ENCODE data around the gene ANP32D.
"Not testable (repeated sequence)": the region's sequence is repeated elsewhere in the genome, so short reads cannot be mapped to it uniquely, and the experiment has no call there.

Gene ANP32D

DNA sequence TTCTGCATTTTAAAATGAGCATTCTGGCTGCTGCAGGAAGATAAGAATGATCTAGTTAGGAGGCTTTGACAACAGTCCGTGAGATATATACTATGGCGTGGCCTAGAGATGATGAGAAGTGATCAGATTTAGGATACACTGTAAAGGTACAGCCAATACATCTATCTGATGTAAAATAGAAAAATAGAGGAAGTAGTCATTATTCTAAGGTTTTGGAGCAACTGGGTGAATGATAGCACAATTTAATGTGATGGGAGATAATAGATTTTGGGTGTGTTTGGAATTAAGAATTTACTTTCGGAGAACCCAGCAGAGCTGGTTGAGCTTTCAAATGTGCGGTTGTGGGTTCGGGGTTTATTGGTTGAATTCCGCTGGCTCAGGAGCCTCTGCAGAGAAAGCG, at the start of gene ANP32D:
Gene ANP32D, plus strand, starts transcription at position 301 of the 400 bp plus-strand sequence. CDS start 106 bp downstream, outside the sequence.
- no peak for DNase-seq (ENCODE audit: low read depth)

DNA sequence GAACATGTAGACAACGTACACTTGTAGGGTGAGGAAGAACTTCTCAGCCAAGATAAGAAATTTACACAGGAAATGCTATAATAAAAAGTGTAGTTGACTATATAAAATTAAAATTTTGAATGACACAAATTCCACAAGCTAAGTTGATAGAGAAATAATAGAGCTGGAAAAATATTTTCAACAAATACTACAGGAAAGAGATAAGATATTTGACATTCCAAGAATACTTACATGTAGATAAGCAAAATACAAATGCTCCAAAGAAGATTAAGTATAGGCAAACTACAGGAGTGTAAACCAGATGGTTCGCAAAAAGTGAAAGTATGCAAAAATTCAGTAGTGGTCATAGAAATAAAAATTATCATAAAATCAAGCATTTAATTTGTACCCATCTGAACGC, 49.2 kb upstream of the ANP32D start:
- no peak for DNase-seq (ENCODE audit: low read depth)

DNA sequence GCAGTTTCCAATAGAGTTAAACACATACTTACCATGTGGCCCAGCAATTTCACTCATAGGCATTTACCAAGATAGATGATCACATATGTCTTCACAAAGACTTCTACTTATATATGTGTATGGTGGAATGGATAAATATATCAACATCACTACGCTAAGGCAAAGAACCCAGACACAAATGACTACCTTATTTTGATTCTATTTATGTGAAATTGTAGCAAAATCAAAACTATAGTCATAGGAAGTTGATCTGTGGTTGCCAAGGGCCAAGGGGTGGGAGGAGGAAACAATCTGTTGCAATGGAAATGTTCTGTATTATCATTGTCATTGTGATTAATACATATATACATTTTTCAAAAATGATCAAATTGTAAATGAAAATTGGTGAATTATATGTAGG, 47.7 kb upstream of the ANP32D start:
- DNase-seq (ENCODE audit: low read depth): no peak

DNA sequence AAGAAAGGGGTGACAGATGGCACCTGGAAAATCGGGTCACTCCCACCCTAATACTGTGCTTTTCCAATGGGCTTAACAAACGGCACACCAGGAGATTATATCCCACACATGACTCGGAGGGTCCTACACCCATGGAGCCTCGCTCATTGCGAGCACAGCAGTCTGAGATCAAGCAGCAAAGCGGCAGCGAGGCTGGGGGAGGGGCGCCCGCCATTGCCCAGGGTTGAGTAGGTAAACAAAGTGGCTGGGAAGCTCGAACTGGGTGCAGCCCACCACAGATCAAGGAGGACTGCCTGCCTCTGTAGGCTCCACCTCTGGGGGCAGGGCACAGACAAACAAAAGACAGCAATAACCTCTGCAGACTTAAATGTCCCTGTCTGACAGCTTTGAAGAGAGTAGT, 38.3 kb upstream of the ANP32D start:
- DNase-seq (ENCODE audit: low read depth): not testable (repeated sequence)

DNA sequence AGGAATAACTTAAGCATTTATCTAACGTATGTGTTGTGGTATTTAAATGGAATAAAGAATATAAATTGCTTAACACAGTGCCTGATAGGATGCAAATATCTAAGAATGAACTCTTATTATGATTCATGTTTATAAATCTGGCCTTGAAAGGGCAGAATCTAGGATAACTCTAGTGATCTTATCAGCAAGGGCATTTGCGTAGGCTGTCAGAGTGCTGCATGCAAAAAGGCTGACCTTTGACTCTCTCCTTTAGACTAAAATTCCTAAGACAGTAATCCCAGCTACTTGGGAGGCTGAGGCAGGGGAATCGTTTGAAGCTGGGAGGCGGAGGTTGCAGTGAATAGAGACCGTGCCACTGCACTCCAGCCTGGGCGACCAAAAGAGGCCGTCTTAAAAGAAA, 31.3 kb upstream of the ANP32D start:
- no peak for DNase-seq (ENCODE audit: low read depth)

DNA sequence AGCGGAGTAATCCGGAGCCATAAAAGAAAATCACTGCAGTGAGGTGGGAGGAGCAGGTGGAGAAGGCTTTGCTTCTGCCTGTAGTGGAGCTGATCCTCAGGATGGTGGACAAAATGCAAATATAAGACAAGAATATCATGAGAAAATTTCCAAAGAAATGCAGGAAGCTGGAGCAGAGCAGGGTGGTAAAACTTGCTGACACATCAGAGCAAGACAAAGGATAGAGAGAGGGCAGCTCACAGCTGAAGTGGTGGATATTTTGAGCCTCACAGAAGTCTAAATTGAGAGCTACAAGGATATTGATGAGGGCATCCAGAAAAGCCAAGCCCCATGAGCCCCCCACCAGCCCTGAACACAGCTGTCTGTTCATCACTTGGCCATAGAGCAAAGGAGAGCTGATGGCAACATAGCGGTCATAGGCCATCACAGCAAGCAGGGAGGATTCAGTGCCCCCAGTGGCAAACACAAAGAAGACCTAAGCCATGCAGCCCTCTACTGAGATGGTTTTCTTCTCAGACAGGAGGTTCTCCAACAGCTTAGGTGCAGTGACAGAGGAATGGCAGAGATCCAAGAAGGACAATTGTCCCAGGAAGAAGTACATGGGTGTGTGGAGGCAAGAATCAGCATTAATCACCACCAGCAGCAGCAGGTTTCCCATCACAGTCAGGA, 30.0 kb upstream of the ANP32D start:
- no peak for DNase-seq (ENCODE audit: low read depth)

DNA sequence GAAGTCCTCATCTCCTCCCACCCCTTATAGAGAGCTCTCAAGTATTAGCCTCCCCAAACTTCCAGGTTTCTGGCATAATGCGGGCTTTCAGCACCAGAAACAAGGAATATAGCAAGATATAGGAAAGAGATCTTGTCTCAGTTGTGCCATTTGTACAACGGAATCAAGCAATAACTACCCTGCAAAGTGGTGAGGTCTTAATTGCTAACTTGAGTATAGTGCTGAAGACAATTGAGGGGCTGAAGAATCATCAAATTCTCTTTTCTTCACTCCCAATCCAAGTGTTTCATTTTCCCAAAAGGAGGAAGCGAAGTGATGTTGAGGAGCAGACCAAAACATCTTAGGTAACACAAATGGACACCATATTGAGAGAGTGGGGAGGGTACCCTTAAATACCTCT, 26.8 kb upstream of the ANP32D start:
- no peak for DNase-seq (ENCODE audit: low read depth)

DNA sequence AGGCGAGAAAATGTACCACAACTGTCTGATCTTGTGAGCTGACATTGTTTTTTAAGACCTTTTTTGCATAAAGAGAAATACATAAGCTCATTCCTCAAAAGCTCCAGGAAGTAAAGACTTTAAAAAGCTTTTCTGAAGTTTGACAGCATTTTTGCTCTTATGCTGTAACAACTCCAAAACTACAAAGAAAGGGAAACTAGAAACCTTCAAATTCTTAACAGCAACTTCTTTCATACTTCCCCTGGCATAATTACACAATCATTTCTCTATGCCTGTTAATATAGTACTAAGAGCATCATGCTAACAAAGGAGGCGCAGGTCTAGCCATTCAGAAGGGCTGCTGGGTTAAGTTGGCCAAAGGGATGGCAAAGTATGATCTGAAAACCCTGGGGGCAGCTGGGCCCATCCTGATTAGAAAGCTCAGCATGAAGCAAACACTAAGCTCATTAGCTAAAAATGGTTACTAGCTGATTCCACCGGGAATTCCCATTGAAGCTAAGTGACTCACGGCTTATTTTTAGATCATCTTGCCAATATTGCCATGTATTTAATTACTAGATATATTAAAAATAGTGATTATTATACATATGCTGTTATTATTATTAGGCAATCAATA, 26.1 kb upstream of the ANP32D start:
- DNase-seq (ENCODE audit: low read depth): no peak

DNA sequence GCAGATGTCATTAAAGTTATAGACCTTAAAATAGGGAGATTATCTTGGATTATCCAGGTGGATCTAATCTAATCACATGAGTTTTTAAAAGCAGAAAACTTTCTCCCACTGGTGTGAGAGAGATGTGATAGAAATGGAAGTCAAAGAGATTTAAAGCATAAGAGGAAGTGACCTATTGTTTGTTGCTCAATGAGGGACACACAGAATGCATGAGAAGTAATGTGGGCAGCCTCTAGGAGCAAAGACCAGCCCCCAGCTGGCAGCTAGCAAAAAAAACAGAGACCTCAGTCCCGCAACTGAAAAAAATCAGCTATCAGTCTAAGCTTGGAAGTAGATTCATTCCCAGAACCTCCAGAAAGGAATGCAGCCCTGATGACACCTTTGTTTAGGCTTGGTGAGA, 24.6 kb upstream of the ANP32D start:
- DNase-seq (ENCODE audit: low read depth): no peak

DNA sequence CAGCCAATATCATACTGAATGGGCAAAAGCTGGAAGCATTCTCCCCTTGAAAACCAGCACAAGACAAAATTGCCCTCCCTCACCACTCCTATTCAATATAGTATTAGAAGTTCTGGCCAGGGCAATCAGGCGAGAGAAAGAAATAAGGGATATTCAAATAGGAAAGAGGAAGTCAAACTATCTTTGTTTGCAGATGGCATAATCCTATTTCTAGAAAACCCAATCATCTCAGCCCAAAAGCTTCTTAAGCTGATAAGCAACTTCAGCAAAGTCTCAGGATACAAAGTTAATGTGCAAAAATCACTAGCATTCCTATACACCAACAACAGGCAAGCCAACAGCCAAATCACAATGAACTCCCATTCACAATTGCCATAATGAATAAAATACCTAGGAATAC, 21.0 kb upstream of the ANP32D start:
- no peak for DNase-seq (ENCODE audit: low read depth)

DNA sequence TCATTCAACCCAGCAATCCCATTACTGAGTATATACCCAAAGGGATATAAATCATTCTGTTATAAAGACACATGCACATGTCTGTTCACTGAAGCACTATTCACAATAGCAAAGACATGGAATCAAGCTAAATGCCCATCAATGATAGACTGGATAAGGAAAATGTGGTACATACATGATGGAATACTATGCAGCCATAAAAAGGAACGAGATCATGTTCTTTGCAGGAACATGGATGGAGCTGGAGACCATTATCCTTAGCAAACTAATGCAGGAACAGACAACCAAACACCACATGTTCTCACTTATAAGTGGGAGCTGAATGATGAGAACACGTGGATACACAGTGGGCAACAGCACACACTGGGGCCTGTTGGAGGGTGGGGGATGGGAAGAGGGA, 19.4 kb upstream of the ANP32D start:
- DNase-seq (ENCODE audit: low read depth): not testable (repeated sequence)

DNA sequence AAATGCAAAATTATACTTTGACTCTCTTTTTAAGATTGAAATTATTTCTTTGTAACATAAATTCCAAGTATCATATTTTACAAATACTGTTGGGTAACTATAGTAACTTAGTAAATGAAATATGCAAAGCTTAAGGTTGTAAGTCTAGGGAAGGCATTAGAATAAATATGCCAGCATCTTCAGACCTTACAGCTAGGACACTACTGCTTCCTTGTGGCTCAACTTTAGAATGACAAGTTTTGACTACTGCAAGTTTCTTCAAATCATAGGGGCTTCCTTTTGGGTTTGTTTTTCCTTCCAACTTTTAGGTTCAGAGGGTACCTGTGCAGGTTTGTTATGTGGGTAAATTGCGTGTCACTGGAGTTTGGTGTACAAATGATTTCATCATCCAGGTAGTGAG, 17.7 kb upstream of the ANP32D start:
- no peak for DNase-seq (ENCODE audit: low read depth)

DNA sequence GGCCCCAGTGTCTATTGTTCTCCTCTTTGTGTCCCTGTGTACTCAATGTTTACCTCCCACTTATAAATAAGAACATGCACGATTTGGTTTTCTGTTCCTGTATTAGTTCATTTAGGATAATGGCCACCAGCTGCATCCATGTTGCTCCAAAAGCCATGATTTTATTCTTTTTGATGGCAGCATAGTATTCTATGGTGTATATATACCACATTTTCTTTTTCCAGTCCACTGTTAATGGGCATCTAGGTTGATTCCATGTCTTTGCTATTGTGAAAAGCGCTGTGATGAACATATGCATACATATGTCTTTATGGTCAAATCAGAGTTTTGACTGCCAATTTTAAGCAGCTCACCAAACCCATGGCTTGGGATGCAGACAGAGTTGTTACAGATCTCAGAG, 17.2 kb upstream of the ANP32D start:
- no peak for DNase-seq (ENCODE audit: low read depth)

DNA sequence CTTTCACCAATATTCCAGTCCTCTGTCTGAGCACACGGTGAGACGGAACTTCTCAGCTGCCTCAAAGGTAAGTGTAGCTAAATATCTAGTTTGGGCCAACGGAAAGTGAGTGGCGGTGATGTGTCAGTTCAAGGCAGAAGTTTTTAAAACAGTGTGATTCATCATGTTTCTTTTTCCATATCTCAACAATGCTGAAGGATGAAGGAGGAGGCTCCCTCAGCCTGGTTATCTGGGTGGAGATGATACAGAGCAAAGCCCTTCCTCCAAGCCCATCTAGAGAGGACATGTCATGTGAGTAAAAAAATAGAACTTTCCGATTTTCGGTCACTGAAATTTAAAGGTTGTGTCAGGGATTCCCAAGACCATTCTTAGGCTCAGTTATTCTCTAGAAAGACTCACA, 13.1 kb upstream of the ANP32D start:
- DNase-seq (ENCODE audit: low read depth): no peak

DNA sequence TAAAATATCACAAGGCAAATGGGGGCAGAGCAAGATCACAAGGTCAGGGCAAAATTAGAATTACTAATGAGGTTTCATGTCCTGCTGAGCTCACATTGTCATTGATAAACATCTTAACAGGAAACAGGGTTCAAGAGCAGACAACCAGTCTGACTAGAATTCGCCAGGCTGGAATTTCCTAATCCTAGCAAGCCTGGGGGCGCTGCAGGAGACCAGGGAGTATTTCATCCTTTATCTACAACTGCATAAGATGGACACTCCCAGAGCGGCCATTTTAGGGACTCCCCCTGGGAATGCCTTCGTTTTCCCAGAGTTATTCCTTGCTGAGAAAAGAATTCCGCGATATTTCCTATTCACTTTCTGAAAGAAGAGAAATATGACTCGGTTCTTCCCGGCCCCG, 3.3 kb upstream of the ANP32D start:
- not testable (repeated sequence) for DNase-seq (ENCODE audit: low read depth)

DNA sequence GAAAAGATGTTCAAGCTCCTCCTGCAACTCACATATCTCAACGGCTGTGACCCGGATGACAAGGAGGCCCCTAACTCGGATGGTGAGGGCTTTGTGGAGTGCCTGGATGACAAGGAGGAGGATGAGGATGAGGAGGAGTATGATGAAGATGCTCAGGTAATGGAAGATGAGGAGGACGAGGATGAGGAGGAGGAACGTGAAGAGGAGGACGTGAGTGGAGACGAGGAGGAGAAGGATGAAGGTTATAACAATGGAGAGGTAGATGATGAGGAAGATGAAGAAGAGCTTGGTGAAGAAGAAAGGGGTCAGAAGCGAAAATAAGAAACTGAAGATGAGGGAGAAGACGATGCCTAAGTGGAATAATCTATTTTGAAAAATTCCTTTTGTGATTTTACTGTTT, 702 bp downstream of the ANP32D start:
- DNase-seq (ENCODE audit: low read depth): no peak

DNA sequence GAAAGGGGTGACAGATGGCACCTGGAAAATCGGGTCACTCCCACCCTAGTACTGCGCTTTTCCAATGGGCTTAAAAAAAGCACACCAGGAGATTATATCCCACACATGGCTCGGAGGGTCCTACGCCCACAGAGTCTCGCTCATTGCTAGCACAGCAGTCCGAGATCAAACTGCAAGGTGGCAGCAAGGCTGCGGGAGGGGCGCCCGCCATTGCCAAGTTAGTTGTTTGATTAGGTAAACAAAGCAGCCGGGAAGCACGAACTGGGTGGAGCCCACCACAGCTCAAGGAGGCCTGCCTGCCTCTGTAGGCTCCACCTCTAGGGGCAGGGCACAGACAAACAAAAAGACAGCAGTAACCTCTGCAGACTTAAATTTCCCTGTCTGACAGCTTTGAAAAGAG, 2.1 kb downstream of the ANP32D start:
- not testable (repeated sequence) for DNase-seq (ENCODE audit: low read depth)

DNA sequence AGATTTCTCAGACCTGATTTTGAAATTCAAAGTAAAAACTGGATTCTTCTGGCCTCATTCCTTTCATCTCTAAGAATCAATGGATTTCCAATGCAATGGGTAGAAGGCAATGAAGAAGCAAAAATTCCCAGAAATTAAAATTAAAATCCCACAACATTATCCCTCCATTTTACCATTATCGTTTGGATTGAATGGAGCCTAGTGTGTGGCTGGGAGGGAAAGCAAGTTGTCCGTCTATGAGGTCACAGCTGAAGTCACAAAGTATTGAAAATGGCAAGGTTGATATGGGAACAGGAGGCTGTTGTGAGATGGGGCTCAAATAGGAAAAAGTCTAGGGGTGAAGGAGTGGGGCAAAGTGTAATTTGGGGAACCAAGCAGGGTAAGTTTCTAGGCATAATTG, 9.8 kb downstream of the ANP32D start, which contains the start of gene C12orf54:
Gene C12orf54, plus strand, starts transcription at position 301 of the 400 bp plus-strand sequence. CDS start 799 bp downstream, outside the sequence.
- DNase-seq (ENCODE audit: low read depth): no peak

DNA sequence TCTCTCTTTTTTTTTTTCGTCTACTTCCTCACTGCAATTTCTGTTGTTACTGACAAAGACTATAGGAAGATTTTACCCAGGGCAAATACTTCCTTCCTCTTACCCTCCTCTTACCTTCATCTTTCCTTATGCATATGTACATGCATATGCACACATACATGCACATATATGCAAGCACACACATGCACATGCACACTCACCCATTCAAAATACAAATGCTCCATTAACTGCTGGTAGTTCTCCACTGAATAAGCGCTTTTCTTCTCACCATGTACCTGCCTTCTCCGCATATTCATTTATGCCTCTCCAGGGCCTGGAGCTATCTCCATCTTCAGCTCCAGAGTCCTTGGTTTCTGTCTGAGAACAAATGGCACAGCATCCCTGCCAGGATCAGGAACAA, 10.6 kb downstream of the ANP32D start:
- no peak for DNase-seq (ENCODE audit: low read depth)

DNA sequence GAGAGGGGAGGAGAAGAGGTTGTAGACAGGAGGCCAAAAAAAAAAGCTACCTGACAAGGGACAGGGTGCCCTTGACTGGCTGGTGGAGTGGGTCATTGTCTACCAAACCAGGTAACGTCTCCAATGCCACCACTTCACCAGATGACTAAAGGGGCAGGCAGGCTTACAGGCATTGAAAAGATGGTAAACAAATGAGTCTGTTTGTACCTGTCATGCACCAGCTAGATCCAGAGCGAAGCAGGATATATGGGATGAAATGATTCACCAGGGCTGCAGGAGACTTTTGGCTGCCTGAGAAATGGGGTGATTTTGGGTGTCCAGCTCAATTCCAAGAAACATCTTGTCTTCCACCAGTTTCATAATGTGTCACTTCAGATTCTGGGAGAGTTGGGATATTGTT, 13.9 kb downstream of the ANP32D start:
- DNase-seq (ENCODE audit: low read depth): no peak

DNA sequence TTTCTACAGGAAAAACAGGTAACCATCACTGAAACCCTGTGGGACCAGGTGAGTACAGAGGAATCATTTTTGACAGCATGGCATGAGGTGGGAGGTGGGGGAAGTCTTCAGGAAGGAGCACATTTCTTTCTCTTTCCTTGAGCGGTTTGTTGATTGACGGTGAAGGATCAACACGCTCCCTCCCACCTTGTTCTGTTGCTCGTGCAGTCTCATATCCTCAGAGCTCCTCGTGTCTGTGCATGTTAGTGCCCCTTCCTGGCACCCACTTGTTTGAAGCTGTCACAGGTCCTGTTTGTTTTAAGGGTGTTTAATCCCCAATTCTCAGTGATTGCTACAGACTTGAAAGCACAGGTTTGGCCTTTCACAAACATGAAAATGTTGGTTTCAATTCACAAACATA, 14.3 kb downstream of the ANP32D start:
- DNase-seq (ENCODE audit: low read depth): no peak

DNA sequence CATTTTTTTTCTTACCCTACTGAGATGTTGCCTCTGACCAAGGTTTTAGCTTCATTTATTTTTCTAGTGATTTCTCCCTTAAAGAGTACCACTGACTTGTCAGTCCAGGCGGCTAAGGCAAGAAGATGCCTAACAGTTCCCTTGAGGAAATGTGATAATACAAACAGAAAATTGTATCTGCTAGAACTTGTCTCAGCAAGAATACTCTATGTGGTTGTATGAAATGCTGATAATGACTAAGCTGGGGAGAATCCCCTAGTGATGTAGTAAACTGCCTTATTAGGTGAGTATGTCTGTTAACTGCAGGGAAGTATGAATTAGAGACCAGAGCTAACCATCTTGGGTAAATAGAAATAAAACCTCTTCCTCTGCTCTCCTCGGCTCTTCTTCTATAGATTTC, 16.7 kb downstream of the ANP32D start:
- DNase-seq (ENCODE audit: low read depth): peak; percentile 2

DNA sequence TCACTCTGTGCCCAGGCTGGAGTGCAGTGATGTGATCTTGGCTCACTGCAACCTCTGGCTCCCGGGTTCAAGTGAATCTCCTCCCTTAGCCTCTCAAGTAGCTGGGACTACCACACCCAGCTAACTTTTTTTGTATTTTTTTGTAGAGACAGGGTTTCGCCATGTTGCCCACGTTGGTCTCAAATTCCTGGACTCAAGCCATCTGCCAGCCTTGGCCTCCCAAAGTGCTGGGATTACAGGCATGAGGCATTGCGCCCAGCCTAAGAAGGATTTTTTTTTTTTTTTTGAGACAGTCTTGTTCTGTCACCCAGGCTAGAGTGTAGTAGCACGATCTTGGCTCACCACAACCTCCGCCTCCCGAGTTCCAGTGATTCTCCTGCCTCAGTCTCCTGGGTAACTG, 17.1 kb downstream of the ANP32D start:
- DNase-seq (ENCODE audit: low read depth): not testable (repeated sequence)

DNA sequence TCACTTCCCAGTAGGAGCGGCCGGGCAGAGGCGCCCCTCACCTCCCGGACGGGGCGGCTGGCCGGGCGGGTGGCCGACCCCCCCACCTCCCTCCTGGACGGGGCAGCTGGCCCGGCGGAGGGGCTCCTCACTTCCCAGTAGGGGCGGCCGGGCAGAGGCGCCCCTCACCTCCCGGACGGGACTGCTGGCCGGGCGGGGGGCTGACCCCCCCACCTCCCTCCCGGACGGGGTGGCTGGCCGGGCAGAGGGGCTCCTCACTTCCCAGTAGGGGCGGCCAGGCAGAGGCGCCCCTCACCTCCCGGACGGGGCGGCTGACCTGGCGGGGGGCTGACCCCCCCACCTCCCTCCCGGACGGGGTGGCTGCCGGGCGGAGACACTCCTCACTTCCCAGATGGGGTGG, 27.9 kb downstream of the ANP32D start:
- DNase-seq (ENCODE audit: low read depth): not testable (repeated sequence)
